ENCODE measurements around the gene EBI3. TPM values are rescaled to one million over a fixed set of nuclear protein-coding genes. Genes with fewer than 3 reads are reported as not detected.
A peak's percentile ranks its signal among the peaks of the same experiment; 100 is the strongest.

The EBI3 gene
- total and polyA plus RNA-seq, 2 of the 13 experiments (the other 11 are each of a cell fraction or from before 2014, with no cell fraction given) = 3.4 TPM; not detected in 1

DNA sequence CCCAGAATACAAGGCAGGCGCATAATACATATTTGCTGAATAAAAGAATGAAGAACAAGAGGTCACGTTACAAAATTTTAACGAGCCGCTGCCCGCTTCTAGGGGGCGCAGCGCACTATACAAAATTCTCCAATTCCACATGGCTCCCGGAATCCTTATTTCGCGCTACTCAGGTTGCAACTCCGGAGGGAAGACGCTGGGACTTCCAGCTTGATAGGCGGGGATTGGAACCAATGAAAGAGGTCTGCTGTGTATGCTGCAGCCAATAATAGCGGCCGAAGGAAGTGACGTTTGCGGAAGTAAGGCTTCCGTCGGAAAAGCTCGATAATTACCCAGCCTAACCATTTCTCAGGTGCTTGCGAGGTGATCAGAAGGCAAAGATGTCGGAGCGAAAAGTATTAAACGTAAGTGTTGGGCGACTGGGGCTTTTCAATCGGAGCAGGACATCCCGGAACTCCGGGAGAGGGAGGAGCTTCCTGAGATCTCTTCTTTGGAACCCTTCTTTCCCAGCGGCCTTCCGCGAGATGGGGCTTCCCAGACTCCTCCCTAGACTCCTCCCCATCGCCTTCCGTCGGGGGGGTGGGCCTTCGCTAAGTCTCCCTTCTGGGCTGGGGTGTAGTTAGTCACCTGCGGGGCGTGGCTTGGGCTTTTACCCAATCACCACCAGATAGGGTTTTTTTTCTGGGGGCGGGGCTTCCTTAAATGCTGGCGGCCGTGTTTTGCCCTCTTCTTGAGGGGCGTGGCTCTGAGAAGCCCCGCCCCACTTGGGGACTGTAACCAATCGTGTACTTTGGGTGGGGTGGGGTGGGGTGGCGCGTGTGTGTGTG lies 17.7 kb downstream of the EBI3 start, which contains the start of gene YJU2 (continued):
- TF ChIP-seq, protein P1, sequence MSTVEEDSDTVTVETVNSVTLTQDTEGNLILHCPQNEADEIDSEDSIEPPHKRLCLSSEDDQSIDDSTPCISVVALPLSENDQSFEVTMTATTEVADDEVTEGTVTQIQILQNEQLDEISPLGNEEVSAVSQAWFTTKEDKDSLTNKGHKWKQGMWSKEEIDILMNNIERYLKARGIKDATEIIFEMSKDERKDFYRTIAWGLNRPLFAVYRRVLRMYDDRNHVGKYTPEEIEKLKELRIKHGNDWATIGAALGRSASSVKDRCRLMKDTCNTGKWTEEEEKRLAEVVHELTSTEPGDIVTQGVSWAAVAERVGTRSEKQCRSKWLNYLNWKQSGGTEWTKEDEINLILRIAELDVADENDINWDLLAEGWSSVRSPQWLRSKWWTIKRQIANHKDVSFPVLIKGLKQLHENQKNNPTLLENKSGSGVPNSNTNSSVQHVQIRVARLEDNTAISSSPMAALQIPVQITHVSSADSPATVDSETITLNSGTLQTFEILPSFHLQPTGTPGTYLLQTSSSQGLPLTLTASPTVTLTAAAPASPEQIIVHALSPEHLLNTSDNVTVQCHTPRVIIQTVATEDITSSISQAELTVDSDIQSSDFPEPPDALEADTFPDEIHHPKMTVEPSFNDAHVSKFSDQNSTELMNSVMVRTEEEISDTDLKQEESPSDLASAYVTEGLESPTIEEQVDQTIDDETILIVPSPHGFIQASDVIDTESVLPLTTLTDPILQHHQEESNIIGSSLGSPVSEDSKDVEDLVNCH (CRISPR knock-in tag; IDR thresholded peaks at IDR 0.05) = no peak
- peak; percentile 22; the same call in 1 of the 2 replicates for TF ChIP-seq HNF4G (IDR thresholded peaks at IDR 0.05; ENCODE audit: borderline replicate concordance, low read depth, low read length)
- no peak for TF ChIP-seq HNF4G (CRISPR knock-in tag; IDR thresholded peaks at IDR 0.05; ENCODE audit: borderline replicate concordance, low read depth)
- TF ChIP-seq MAZ (IDR thresholded peaks at IDR 0.05; ENCODE audit: borderline replicate concordance, low read depth, low read length) = peak; percentile 51; the same call in 1 of the 2 replicates
- TF ChIP-seq MAZ (CRISPR knock-in tag; IDR thresholded peaks at IDR 0.05; ENCODE audit: low read depth) = no peak
- no peak for TF ChIP-seq TAF15 (IDR thresholded peaks at IDR 0.05; ENCODE audit: low read depth, low read length, poor library complexity, severe bottlenecking)
- TF ChIP-seq, protein P2, sequence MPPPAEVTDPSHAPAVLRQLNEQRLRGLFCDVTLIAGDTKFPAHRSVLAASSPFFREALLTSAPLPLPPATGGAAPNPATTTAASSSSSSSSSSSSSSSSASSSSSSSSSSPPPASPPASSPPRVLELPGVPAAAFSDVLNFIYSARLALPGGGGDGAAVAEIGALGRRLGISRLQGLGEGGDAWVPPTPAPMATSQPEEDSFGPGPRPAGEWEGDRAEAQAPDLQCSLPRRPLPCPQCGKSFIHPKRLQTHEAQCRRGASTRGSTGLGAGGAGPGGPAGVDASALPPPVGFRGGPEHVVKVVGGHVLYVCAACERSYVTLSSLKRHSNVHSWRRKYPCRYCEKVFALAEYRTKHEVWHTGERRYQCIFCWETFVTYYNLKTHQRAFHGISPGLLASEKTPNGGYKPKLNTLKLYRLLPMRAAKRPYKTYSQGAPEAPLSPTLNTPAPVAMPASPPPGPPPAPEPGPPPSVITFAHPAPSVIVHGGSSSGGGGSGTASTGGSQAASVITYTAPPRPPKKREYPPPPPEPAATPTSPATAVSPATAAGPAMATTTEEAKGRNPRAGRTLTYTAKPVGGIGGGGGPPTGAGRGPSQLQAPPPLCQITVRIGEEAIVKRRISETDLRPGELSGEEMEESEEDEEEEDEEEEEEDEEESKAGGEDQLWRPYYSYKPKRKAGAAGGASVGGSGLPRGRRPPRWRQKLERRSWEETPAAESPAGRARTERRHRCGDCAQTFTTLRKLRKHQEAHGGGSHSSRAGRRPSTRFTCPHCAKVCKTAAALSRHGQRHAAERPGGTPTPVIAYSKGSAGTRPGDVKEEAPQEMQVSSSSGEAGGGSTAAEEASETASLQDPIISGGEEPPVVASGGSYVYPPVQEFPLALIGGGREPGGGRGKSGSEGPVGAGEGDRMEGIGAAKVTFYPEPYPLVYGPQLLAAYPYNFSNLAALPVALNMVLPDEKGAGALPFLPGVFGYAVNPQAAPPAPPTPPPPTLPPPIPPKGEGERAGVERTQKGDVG (CRISPR knock-in tag; IDR thresholded peaks at IDR 0.05; ENCODE audit: borderline replicate concordance) = no peak
- TF ChIP-seq, protein P3, sequence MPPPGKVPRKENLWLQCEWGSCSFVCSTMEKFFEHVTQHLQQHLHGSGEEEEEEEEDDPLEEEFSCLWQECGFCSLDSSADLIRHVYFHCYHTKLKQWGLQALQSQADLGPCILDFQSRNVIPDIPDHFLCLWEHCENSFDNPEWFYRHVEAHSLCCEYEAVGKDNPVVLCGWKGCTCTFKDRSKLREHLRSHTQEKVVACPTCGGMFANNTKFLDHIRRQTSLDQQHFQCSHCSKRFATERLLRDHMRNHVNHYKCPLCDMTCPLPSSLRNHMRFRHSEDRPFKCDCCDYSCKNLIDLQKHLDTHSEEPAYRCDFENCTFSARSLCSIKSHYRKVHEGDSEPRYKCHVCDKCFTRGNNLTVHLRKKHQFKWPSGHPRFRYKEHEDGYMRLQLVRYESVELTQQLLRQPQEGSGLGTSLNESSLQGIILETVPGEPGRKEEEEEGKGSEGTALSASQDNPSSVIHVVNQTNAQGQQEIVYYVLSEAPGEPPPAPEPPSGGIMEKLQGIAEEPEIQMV (CRISPR knock-in tag; IDR thresholded peaks at IDR 0.05; ENCODE audit: low read depth) = no peak
- no peak for TF ChIP-seq ZNF724P (CRISPR knock-in tag; IDR thresholded peaks at IDR 0.05; ENCODE audit: borderline replicate concordance)
- TF ChIP-seq, protein P4, sequence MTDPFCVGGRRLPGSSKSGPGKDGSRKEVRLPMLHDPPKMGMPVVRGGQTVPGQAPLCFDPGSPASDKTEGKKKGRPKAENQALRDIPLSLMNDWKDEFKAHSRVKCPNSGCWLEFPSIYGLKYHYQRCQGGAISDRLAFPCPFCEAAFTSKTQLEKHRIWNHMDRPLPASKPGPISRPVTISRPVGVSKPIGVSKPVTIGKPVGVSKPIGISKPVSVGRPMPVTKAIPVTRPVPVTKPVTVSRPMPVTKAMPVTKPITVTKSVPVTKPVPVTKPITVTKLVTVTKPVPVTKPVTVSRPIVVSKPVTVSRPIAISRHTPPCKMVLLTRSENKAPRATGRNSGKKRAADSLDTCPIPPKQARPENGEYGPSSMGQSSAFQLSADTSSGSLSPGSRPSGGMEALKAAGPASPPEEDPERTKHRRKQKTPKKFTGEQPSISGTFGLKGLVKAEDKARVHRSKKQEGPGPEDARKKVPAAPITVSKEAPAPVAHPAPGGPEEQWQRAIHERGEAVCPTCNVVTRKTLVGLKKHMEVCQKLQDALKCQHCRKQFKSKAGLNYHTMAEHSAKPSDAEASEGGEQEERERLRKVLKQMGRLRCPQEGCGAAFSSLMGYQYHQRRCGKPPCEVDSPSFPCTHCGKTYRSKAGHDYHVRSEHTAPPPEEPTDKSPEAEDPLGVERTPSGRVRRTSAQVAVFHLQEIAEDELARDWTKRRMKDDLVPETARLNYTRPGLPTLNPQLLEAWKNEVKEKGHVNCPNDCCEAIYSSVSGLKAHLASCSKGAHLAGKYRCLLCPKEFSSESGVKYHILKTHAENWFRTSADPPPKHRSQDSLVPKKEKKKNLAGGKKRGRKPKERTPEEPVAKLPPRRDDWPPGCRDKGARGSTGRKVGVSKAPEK (CRISPR knock-in tag; IDR thresholded peaks at IDR 0.05; ENCODE audit: borderline replicate concordance) = no peak
- TF ChIP-seq, protein P5, sequence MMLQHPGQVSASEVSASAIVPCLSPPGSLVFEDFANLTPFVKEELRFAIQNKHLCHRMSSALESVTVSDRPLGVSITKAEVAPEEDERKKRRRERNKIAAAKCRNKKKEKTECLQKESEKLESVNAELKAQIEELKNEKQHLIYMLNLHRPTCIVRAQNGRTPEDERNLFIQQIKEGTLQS (CRISPR knock-in tag; IDR thresholded peaks at IDR 0.05) = peak; percentile 21; the same call in 1 of the 2 replicates
- TF ChIP-seq, protein P6, sequence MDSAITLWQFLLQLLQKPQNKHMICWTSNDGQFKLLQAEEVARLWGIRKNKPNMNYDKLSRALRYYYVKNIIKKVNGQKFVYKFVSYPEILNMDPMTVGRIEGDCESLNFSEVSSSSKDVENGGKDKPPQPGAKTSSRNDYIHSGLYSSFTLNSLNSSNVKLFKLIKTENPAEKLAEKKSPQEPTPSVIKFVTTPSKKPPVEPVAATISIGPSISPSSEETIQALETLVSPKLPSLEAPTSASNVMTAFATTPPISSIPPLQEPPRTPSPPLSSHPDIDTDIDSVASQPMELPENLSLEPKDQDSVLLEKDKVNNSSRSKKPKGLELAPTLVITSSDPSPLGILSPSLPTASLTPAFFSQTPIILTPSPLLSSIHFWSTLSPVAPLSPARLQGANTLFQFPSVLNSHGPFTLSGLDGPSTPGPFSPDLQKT (CRISPR knock-in tag; IDR thresholded peaks at IDR 0.05; ENCODE audit: borderline replicate concordance) = no peak
- TF ChIP-seq DMAP1 (CRISPR knock-in tag; IDR thresholded peaks at IDR 0.05) = peak; percentile 88
